Measurements from ENCODE around the gene ZFR. TPM values are rescaled to one million over a fixed set of nuclear protein-coding genes. Genes with fewer than 3 reads are reported as not detected.
A peak's percentile ranks its signal among the peaks of the same experiment; 100 is the strongest.

Gene ZFR
- polyA plus RNA-seq, 1 of the 3 experiments (the other 2 are of a cell fraction) = 24.6 TPM

DNA sequence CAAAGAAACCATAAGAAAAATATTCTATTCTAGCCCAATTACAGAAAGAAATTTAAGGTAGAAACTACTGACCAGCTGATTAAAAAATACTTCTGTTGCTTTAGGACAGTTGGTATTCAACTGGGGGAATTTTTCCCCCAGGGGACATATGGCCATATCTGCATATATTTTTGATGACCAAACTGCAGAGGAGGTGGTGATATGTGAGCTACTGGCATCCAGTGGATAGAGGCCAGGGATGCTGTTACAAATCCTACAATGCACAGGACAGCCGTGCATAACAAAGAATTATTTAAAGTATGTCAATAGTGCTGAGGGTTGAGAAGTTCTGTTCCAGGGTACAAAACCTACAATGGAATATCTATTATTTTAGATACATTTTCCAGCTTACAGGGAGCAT lies 24.0 kb downstream of the ZFR start:
- Histone ChIP-seq H3K9ac (no peak overlapping the region), H3K9me3 (no peaks in the 10 kb centered on the region), H3K4me1 (ENCODE audit: control insufficient read depth in 1 of 2, insufficient read depth in 2 of 2, low read depth in 1 of 2, low read length in 1 of 2) (peaks cover 8 to 11% of the 10 kb centered on the region in 2 experiments; a peak in 3 of 4 replicates), H3K27me3 (ENCODE audit: insufficient read depth) (no peaks in the 10 kb centered on the region), H3K79me2 (ENCODE audit: insufficient read depth) (peaks cover 99% of the 10 kb centered on the region), H4K20me1 (ENCODE audit: insufficient read depth) (peaks cover 57% of the 10 kb centered on the region), H3F3A (replicated peaks; ENCODE audit: insufficient read depth) (peaks cover 15% of the 10 kb centered on the region), H3K9me2 (no peaks in the 10 kb centered on the region), H3K27ac (ENCODE audit: low read depth in 2 of 2, low read length in 1 of 2) (peak overlapping the region in 1 of 2 experiments; percentile 11; a peak in 1 of 4 replicates), H2AFZ (ENCODE audit: low read depth) (no peak overlapping the region), H3K36me3 (replicated peaks in 1 of 2; ENCODE audit: control insufficient read depth in 1 of 2, insufficient read depth in 2 of 2, low read length in 1 of 2) (peaks cover 15 to 58% of the 10 kb centered on the region in 2 experiments), H3K4me3 (ENCODE audit: low read depth in 2 of 2, low read length in 1 of 2) (no peak overlapping the region), H3K4me2 (no peak overlapping the region)
- ChIA-PET POLR2A (no interaction called here), CTCF (interaction anchor here (2.0 kb wide), 1 partner anchor 170 kb away, joined by 5 read pairs; no protein-coding TSS in a partner anchor)
- TF ChIP-seq RAD21 (IDR thresholded peaks at IDR 0.05; ENCODE audit: low read length) (no peak), TAF1 (IDR thresholded peaks at IDR 0.05; ENCODE audit: borderline replicate concordance, low read depth, low read length) (no peak), TCF12 (IDR thresholded peaks at IDR 0.05) (peak; percentile 54), MAX (IDR thresholded peaks at IDR 0.05; ENCODE audit: low read depth) (no peak), YY1 (IDR thresholded peaks at IDR 0.05; ENCODE audit: low read depth) (no peak), RXRA (IDR thresholded peaks at IDR 0.05; ENCODE audit: borderline replicate concordance, low read depth) (no peak), SMC3 (IDR thresholded peaks at IDR 0.05; ENCODE audit: low read depth, low read length) (no peak), CHD2 (IDR thresholded peaks at IDR 0.05; ENCODE audit: low read length, partially characterized antibody) (no peak), RFX5 (IDR thresholded peaks at IDR 0.05; ENCODE audit: low read length) (no peak), CTCF (IDR thresholded peaks at IDR 0.05) (no peak), IRF3 (IDR thresholded peaks at IDR 0.05; ENCODE audit: low read depth, low read length) (no peak), JUND (IDR thresholded peaks at IDR 0.05) (0 out of 2 replicates have a peak, but pooled peaks have one; percentile 6)
- peak; percentile 28 for DNase-seq
- 32% methylated on average over 1 of the region's 1 CpG for WGBS (ENCODE audit: low lambda C conversion rate)

- H2AFZ ChIP-seq (ENCODE audit: low read depth) = no peak overlapping the region
- 94% methylated on average over 2 of the region's 2 CpGs for WGBS (ENCODE audit: low lambda C conversion rate)
- H3F3A ChIP-seq (replicated peaks; ENCODE audit: insufficient read depth) = peaks cover 15% of the 10 kb centered on the region
- peaks cover 99% of the 10 kb centered on the region for H3K79me2 ChIP-seq (ENCODE audit: insufficient read depth)
- H3K27ac ChIP-seq (ENCODE audit: low read depth in 2 of 2, low read length in 1 of 2) = no peak overlapping the region
- H3K36me3 ChIP-seq (replicated peaks in 1 of 2; ENCODE audit: control insufficient read depth in 1 of 2, insufficient read depth in 2 of 2, low read length in 1 of 2) = peaks cover 22 to 63% of the 10 kb centered on the region in 2 experiments
- no peaks in the 10 kb centered on the region for H3K9me2 ChIP-seq
- no peak overlapping the region for H3K9ac ChIP-seq
- no peak overlapping the region for H3K4me2 ChIP-seq
- H4K20me1 ChIP-seq (ENCODE audit: insufficient read depth) = peaks cover 56% of the 10 kb centered on the region
- H3K4me3 ChIP-seq (ENCODE audit: low read depth in 2 of 2, low read length in 1 of 2) = no peak overlapping the region
- no peaks in the 10 kb centered on the region for H3K27me3 ChIP-seq (ENCODE audit: insufficient read depth)
- TF ChIP-seq RAD21 (IDR thresholded peaks at IDR 0.05; ENCODE audit: low read length) (no peak), FOXM1 (IDR thresholded peaks at IDR 0.05; ENCODE audit: low read depth) (no peak), GATA2 (CRISPR knock-in tag; IDR thresholded peaks at IDR 0.05) (no peak), YY1 (IDR thresholded peaks at IDR 0.05; ENCODE audit: low read depth) (no peak), RXRA (IDR thresholded peaks at IDR 0.05; ENCODE audit: borderline replicate concordance, low read depth) (no peak), MXI1 (IDR thresholded peaks at IDR 0.05; ENCODE audit: low read depth, low read length) (no peak), CHD2 (IDR thresholded peaks at IDR 0.05; ENCODE audit: low read length, partially characterized antibody) (no peak), MEF2A (IDR thresholded peaks at IDR 0.05; ENCODE audit: borderline replicate concordance, low read depth) (no peak), GABPA (IDR thresholded peaks at IDR 0.05; ENCODE audit: low read depth) (no peak), CTCF (IDR thresholded peaks at IDR 0.05) (no peak), SMC3 (IDR thresholded peaks at IDR 0.05; ENCODE audit: low read depth, low read length) (no peak), TEAD4 (IDR thresholded peaks at IDR 0.05; ENCODE audit: borderline replicate concordance, insufficient read depth) (no peak)
- ChIA-PET CTCF (interaction anchor here (2.0 kb wide), 1 partner anchor 170 kb away, joined by 5 read pairs; no protein-coding TSS in a partner anchor), POLR2A (no interaction called here)
- H3K9me3 ChIP-seq = no peaks in the 10 kb centered on the region
- peak; percentile 17 for DNase-seq
- peaks cover 8 to 11% of the 10 kb centered on the region in 2 experiments; a peak in 3 of 4 replicates for H3K4me1 ChIP-seq (ENCODE audit: control insufficient read depth in 1 of 2, insufficient read depth in 2 of 2, low read depth in 1 of 2, low read length in 1 of 2)
Observed at GRCh38 chr5:32419791-32420190, 24.7 kb downstream of the ZFR start.
